Liver (tissue), 9 donors: Measurements from ENCODE around the gene BFSP1. TPM values are rescaled to one million over a fixed set of nuclear protein-coding genes. Genes with fewer than 3 reads are reported as not detected.
A peak's percentile ranks its signal among the peaks of the same experiment; 100 is the strongest.

Experiments
- DNase-seq: peaks from one replicate; pipeline ENCODE4 v3.0.0-alpha.2; 2017; ENCODE audit warnings: low spot score
- H3K27ac ChIP-seq, 2 donors: one replicate each; pipeline ENCODE4 v1.7.0; 2013; ENCODE audit warnings: inconsistent platforms in 2 of 2, low read length in 2 of 2, control low read depth in 1 of 2, low read depth in 1 of 2, mild to moderate bottlenecking in 1 of 2
- H3K27me3 ChIP-seq, 4 donors: one replicate each; pipeline versions ENCODE4 v1.6.1 to v1.7.0; 2013; ENCODE audit warnings: low read length in 3 of 4, inconsistent platforms in 1 of 4, mild to moderate bottlenecking in 1 of 4, moderate library complexity in 1 of 4; ENCODE audit not compliant: control insufficient read depth in 4 of 4, insufficient read depth in 4 of 4
- H3K36me3 ChIP-seq, 4 donors: one replicate each; pipeline versions ENCODE4 v1.6.1 to v1.7.0; 2013; ENCODE audit warnings: low read length in 3 of 4, mild to moderate bottlenecking in 3 of 4, low read depth in 1 of 4, moderate library complexity in 1 of 4; ENCODE audit not compliant: control insufficient read depth in 4 of 4, insufficient read depth in 3 of 4
- H3K4me1 ChIP-seq, 4 donors: one replicate each; pipeline versions ENCODE4 v1.6.1 to v1.7.0; 2013; ENCODE audit warnings: low read length in 3 of 4, mild to moderate bottlenecking in 3 of 4, moderate library complexity in 1 of 4; ENCODE audit not compliant: control insufficient read depth in 4 of 4, insufficient read depth in 4 of 4
- H3K4me3 ChIP-seq, 3 donors: one replicate each; pipeline versions ENCODE4 v1.6.1 to v1.7.0; 2013; ENCODE audit warnings: low read length in 3 of 3, control low read depth in 1 of 3, low read depth in 1 of 3, mild to moderate bottlenecking in 1 of 3
- H3K9ac ChIP-seq, 2 donors: one replicate each; pipeline ENCODE4 v1.7.0; 2013; ENCODE audit warnings: low read length in 2 of 2, mild to moderate bottlenecking in 2 of 2, moderate library complexity in 2 of 2, control low read depth in 1 of 2, low read depth in 1 of 2
- H3K9me3 ChIP-seq, 4 donors: one replicate each; pipeline versions ENCODE4 v1.6.1 to v1.7.0; 2013; ENCODE audit warnings: low read length in 3 of 4; ENCODE audit not compliant: control insufficient read depth in 4 of 4
- EGR1 ChIP-seq, 2 donors: IDR thresholded peaks; 2 replicates each; pipeline ENCODE4 v1.6.1; 2016 to 2018; ENCODE audit warnings: antibody characterized with exemption in 2 of 2, low read depth in 2 of 2
- FOXA1 ChIP-seq: IDR thresholded peaks from 2 replicates; pipeline ENCODE4 v1.6.1; 2016; ENCODE audit warnings: antibody characterized with exemption
- GABPA ChIP-seq, 2 donors: IDR thresholded peaks in 1 of 2; conservative IDR thresholded peaks in 1 of 2; 2 replicates each; pipeline ENCODE4 v1.6.1; 2016; ENCODE audit warnings: antibody characterized with exemption in 2 of 2, mild to moderate bottlenecking in 1 of 2, moderate library complexity in 1 of 2
- HNF4A ChIP-seq, 2 donors: conservative IDR thresholded peaks; 2 replicates each; pipeline ENCODE4 v1.6.1; 2016; ENCODE audit warnings: antibody characterized with exemption in 2 of 2, mild to moderate bottlenecking in 2 of 2
- NR2F2 ChIP-seq: IDR thresholded peaks from 2 replicates; pipeline ENCODE4 v1.6.1; 2016; ENCODE audit warnings: antibody characterized with exemption
- RXRA ChIP-seq, 2 donors: IDR thresholded peaks; 2 replicates each; pipeline ENCODE4 v1.6.1; 2017 to 2018; ENCODE audit warnings: antibody characterized with exemption in 2 of 2, mild to moderate bottlenecking in 1 of 2
- SP1 ChIP-seq: IDR thresholded peaks from 2 replicates; pipeline ENCODE4 v1.6.1; 2018; ENCODE audit warnings: antibody characterized with exemption, mild to moderate bottlenecking
- YY1 ChIP-seq: IDR thresholded peaks from 2 replicates; pipeline ENCODE4 v1.6.1; 2016; ENCODE audit warnings: antibody characterized with exemption, mild to moderate bottlenecking
- WGBS: extraction: QIAGEN DNeasy Blood & Tissue Kit; methylation state at CpG from one replicate; pipeline ENCODE4 v1.1.7; 2013; 5-methylcytosine and 5-hydroxymethylcytosine counted together
- polyA plus RNA-seq, 2 donors: library from polyadenylated mRNA; stranded (reverse) in 1 of 2; unstranded in 1 of 2; fragments of 200-250 nt in 1 of 2; fragments of >200 nt in 1 of 2; fragmentation: Nextera tagmentation in 1 of 2; extraction: Ambion mirVana in 1 of 2; gene quantifications; one replicate each; pipeline versions ENCODE4 v1.2.1 to v1.2.3, GENCODE V29; 2013 to 2015
- total RNA-seq, 2 donors: library from RNA; depleted of rRNA; stranded (reverse); fragments of >200 nt; gene quantifications; one replicate each; pipeline ENCODE4 v1.2.3, GENCODE V29; 2014
- TF ChIP-seq, protein P1 (sequence below): fragments of 150-350 bp; IDR thresholded peaks from 2 replicates; pipeline ENCODE4 v1.5.1; 2017; ENCODE audit warnings: improper control_type of control experiment, low read depth, low read length; ENCODE audit not compliant: missing input control
- TF ChIP-seq, protein P2 (sequence below): IDR thresholded peaks from 2 replicates; pipeline ENCODE4 v1.6.1; 2016; ENCODE audit warnings: antibody characterized with exemption
- TF ChIP-seq, protein P3 (sequence below): IDR thresholded peaks from 2 replicates; pipeline ENCODE4 v1.6.1; 2016; ENCODE audit warnings: antibody characterized with exemption
- TF ChIP-seq, protein P4 (sequence below): IDR thresholded peaks from 2 replicates; pipeline ENCODE4 v1.6.1; 2016; ENCODE audit warnings: antibody characterized with exemption, mild to moderate bottlenecking
- TF ChIP-seq, protein P5 (sequence below): IDR thresholded peaks from 2 replicates; pipeline ENCODE4 v1.6.1; 2016; ENCODE audit warnings: antibody characterized with exemption
- donor health status: healthy.
- donor health status: healthy.
- donor health status: healthy.
- donor health status: healthy.
- donor health status: healthy.

Gene BFSP1
- total and polyA plus RNA-seq, 4 donors: 0.14 to 0.28 (median 0.21) TPM

- Histone ChIP-seq H3K27me3 (no peaks in the 10 kb centered on the region), H3K9me3 (no peaks in the 10 kb centered on the region), H3K4me1 (peaks cover 0 to 31% (median 20%) of the 10 kb centered on the region in 4 donors), H3K4me3 (no peak overlapping the region), H3K9ac (no peak overlapping the region), H3K36me3 (no peaks in the 10 kb centered on the region), H3K27ac (peak overlapping the region; percentile 23 to 32)
- 94% methylated on average over 1 of the region's 1 CpG for WGBS
- TF ChIP-seq YY1: no peak
- TF ChIP-seq RXRA (IDR thresholded peaks at IDR 0.05): no peak
- TF ChIP-seq, protein P1, sequence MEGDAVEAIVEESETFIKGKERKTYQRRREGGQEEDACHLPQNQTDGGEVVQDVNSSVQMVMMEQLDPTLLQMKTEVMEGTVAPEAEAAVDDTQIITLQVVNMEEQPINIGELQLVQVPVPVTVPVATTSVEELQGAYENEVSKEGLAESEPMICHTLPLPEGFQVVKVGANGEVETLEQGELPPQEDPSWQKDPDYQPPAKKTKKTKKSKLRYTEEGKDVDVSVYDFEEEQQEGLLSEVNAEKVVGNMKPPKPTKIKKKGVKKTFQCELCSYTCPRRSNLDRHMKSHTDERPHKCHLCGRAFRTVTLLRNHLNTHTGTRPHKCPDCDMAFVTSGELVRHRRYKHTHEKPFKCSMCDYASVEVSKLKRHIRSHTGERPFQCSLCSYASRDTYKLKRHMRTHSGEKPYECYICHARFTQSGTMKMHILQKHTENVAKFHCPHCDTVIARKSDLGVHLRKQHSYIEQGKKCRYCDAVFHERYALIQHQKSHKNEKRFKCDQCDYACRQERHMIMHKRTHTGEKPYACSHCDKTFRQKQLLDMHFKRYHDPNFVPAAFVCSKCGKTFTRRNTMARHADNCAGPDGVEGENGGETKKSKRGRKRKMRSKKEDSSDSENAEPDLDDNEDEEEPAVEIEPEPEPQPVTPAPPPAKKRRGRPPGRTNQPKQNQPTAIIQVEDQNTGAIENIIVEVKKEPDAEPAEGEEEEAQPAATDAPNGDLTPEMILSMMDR: no peak
- no peak for TF ChIP-seq GABPA (IDR thresholded peaks at IDR 0.05 in 1 of 2, conservative IDR thresholded peaks at IDR 0.05 in 1 of 2)
- no peak for TF ChIP-seq FOXA1
- no peak for TF ChIP-seq HNF4A (conservative IDR thresholded peaks at IDR 0.05)
- no peak for TF ChIP-seq NR2F2
- no peak for TF ChIP-seq SP1
- TF ChIP-seq, protein P2, sequence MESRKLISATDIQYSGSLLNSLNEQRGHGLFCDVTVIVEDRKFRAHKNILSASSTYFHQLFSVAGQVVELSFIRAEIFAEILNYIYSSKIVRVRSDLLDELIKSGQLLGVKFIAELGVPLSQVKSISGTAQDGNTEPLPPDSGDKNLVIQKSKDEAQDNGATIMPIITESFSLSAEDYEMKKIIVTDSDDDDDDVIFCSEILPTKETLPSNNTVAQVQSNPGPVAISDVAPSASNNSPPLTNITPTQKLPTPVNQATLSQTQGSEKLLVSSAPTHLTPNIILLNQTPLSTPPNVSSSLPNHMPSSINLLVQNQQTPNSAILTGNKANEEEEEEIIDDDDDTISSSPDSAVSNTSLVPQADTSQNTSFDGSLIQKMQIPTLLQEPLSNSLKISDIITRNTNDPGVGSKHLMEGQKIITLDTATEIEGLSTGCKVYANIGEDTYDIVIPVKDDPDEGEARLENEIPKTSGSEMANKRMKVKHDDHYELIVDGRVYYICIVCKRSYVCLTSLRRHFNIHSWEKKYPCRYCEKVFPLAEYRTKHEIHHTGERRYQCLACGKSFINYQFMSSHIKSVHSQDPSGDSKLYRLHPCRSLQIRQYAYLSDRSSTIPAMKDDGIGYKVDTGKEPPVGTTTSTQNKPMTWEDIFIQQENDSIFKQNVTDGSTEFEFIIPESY: no peak
- TF ChIP-seq, protein P3, sequence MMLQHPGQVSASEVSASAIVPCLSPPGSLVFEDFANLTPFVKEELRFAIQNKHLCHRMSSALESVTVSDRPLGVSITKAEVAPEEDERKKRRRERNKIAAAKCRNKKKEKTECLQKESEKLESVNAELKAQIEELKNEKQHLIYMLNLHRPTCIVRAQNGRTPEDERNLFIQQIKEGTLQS: no peak
- TF ChIP-seq EGR1 (IDR thresholded peaks at IDR 0.05; ENCODE audit: low read depth in 2 of 2): no peak
- TF ChIP-seq, protein P4, sequence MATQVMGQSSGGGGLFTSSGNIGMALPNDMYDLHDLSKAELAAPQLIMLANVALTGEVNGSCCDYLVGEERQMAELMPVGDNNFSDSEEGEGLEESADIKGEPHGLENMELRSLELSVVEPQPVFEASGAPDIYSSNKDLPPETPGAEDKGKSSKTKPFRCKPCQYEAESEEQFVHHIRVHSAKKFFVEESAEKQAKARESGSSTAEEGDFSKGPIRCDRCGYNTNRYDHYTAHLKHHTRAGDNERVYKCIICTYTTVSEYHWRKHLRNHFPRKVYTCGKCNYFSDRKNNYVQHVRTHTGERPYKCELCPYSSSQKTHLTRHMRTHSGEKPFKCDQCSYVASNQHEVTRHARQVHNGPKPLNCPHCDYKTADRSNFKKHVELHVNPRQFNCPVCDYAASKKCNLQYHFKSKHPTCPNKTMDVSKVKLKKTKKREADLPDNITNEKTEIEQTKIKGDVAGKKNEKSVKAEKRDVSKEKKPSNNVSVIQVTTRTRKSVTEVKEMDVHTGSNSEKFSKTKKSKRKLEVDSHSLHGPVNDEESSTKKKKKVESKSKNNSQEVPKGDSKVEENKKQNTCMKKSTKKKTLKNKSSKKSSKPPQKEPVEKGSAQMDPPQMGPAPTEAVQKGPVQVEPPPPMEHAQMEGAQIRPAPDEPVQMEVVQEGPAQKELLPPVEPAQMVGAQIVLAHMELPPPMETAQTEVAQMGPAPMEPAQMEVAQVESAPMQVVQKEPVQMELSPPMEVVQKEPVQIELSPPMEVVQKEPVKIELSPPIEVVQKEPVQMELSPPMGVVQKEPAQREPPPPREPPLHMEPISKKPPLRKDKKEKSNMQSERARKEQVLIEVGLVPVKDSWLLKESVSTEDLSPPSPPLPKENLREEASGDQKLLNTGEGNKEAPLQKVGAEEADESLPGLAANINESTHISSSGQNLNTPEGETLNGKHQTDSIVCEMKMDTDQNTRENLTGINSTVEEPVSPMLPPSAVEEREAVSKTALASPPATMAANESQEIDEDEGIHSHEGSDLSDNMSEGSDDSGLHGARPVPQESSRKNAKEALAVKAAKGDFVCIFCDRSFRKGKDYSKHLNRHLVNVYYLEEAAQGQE: no peak
- DNase-seq: no peak
Measured at GRCh38 chr20:17542481-17542880, 11.3 kb upstream of the BFSP1 start.

DNA sequence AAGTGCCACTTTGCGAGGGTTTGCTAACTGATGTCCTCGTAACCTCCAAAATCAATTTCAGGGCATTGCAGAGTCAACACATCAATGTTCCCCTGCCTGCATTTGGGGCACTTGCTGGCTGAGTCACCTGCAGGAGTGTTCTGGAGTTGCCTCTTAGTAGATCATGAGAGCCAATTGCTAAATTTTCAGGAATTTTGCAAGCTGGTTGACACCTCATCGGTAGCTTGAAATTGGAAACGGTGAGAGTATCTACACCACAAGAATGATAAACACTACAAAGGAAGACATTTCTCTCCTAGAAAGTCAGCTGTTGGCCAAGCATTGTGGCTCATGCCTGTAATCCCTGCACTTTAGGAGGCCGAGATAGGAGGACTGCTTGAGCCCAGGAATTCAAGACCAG is 10.8 kb upstream of the BFSP1 start:
- Histone ChIP-seq H3K9ac (no peak overlapping the region), H3K27me3 (no peaks in the 10 kb centered on the region), H3K36me3 (no peaks in the 10 kb centered on the region), H3K27ac (peak overlapping the region in 1 of 2 donors; percentile 32), H3K9me3 (no peaks in the 10 kb centered on the region), H3K4me3 (no peak overlapping the region), H3K4me1 (peaks cover 0 to 31% (median 20%) of the 10 kb centered on the region in 4 donors)
- TF ChIP-seq, protein P5, sequence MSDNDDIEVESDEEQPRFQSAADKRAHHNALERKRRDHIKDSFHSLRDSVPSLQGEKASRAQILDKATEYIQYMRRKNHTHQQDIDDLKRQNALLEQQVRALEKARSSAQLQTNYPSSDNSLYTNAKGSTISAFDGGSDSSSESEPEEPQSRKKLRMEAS: no peak
- TF ChIP-seq RXRA (IDR thresholded peaks at IDR 0.05): peak in 1 of 2 donors; percentile 17
- no peak for DNase-seq
- 51% methylated on average over 5 of the region's 5 CpGs for WGBS
